DND-41 (cell line): ENCODE data around the gene UBA52.

Experiments
- ATAC-seq: fragments of 200-7000 bp; cut with Tn5 transposase; 3 replicates; pipeline ENCODE4 v1.9.1; 2021; ENCODE audit warnings: low read depth; ENCODE audit not compliant: insufficient read depth
- DNase-seq: peaks from one replicate; pipeline ENCODE4 v3.0.0-alpha.2; 2020
- H2AFZ ChIP-seq: 2 replicates; pipeline ENCODE4 v1.6.0; 2012; ENCODE audit warnings: low read depth, low read length
- H3K27ac ChIP-seq: 2 replicates; pipeline ENCODE4 v1.5.1; 2012; ENCODE audit warnings: low read length, inconsistent platforms
- H3K27me3 ChIP-seq: fragments of 200-600 bp; sonication (generic); 2 replicates; pipeline ENCODE4 v1.6.0; 2012; ENCODE audit warnings: low read length, mild to moderate bottlenecking, inconsistent platforms; ENCODE audit not compliant: insufficient read depth, poor library complexity
- H3K36me3 ChIP-seq: 2 replicates; pipeline ENCODE4 v1.5.1; 2012; ENCODE audit warnings: low read length, inconsistent platforms; ENCODE audit not compliant: insufficient read depth
- H3K4me1 ChIP-seq: 2 replicates; pipeline ENCODE4 v1.5.1; 2012; ENCODE audit warnings: mild to moderate bottlenecking, low read length; ENCODE audit not compliant: insufficient read depth
- H3K4me2 ChIP-seq: 2 replicates; pipeline ENCODE4 v1.6.0; 2012; ENCODE audit warnings: mild to moderate bottlenecking, moderate library complexity, low read length, inconsistent platforms; ENCODE audit not compliant: insufficient read depth
- H3K4me3 ChIP-seq, 2 experiments: fragments of 200-600 bp in 1 of 2; shearing (Covaris generic) in 1 of 2; 2 replicates each; pipeline ENCODE4 v1.5.1; 2012 to 2016; ENCODE audit warnings: inconsistent platforms in 2 of 2, low read length in 2 of 2, mild to moderate bottlenecking in 2 of 2, low read depth in 1 of 2, moderate library complexity in 1 of 2
- H3K79me2 ChIP-seq: 2 replicates; pipeline ENCODE4 v1.6.0; 2012; ENCODE audit warnings: low read length, inconsistent platforms; ENCODE audit not compliant: insufficient read depth
- H3K9ac ChIP-seq: 2 replicates; pipeline ENCODE4 v1.6.0; 2012; ENCODE audit warnings: low read depth, mild to moderate bottlenecking, inconsistent platforms, low read length, moderate library complexity
- H3K9me3 ChIP-seq: 2 replicates; pipeline ENCODE4 v1.5.1; 2012; ENCODE audit warnings: low read length, moderate library complexity, mild to moderate bottlenecking, inconsistent platforms; ENCODE audit not compliant: insufficient read depth, severe bottlenecking
- H4K20me1 ChIP-seq: 2 replicates; pipeline ENCODE4 v1.6.0; 2012; ENCODE audit warnings: low read length; ENCODE audit not compliant: insufficient read depth
- CTCF ChIP-seq: IDR thresholded peaks from 2 replicates; pipeline ENCODE4 v1.5.1; 2012; ENCODE audit warnings: borderline replicate concordance, low read length, moderate library complexity, mild to moderate bottlenecking; ENCODE audit not compliant: poor library complexity, severe bottlenecking; ENCODE audit errors: extremely low read depth
- EZH2 ChIP-seq: IDR thresholded peaks from 3 replicates; pipeline ENCODE4 v1.6.1; 2012; ENCODE audit warnings: borderline replicate concordance, low read depth, mild to moderate bottlenecking, moderate library complexity, low read length, inconsistent platforms; ENCODE audit not compliant: severe bottlenecking

The UBA52 gene

GRCh38 chr19:18558604-18559003 is 13.1 kb upstream of the UBA52 start:
- H3K9me3 ChIP-seq, result no peaks in the 10 kb centered on the region
- 0 out of 2 replicates have a peak, but pooled peaks cover 6% of the 10 kb centered on the region for H4K20me1 ChIP-seq
- H3K36me3 ChIP-seq, result peaks cover 32% of the 10 kb centered on the region
- H3K4me2 ChIP-seq, result peak overlapping the region; percentile 91
- peak overlapping the region; percentile 63 to 83 for H3K4me3 ChIP-seq
- ATAC-seq (no peak), DNase-seq (no peak)
- peaks cover 39% of the 10 kb centered on the region for H3K79me2 ChIP-seq
- H3K4me1 ChIP-seq, result peaks cover 24% of the 10 kb centered on the region
- no peak overlapping the region for H2AFZ ChIP-seq
- peak overlapping the region; percentile 75 for H3K27ac ChIP-seq
- TF ChIP-seq CTCF (no peak), EZH2 (no peak)
- peak overlapping the region; percentile 81 for H3K9ac ChIP-seq
- H3K27me3 ChIP-seq, result no peaks in the 10 kb centered on the region

- peaks cover 24% of the 10 kb centered on the region for H3K4me1 ChIP-seq
- TF ChIP-seq EZH2 (no peak), CTCF (no peak)
- peak overlapping the region; percentile 91; the same call in 1 of the 2 replicates for H3K4me2 ChIP-seq
- peaks cover 39% of the 10 kb centered on the region for H3K79me2 ChIP-seq
- ATAC-seq (no peak), DNase-seq (no peak)
- H3K36me3 ChIP-seq, result peaks cover 42% of the 10 kb centered on the region
- peak overlapping the region in 1 of 2 experiments; percentile 33; a peak in 1 of 4 replicates for H3K4me3 ChIP-seq
- no peak overlapping the region; the same call in 1 of the 2 replicates for H3K27ac ChIP-seq
- H3K9ac ChIP-seq, result peak overlapping the region; percentile 81; the same call in 1 of the 2 replicates
- 0 out of 2 replicates have a peak, but pooled peaks cover 6% of the 10 kb centered on the region for H4K20me1 ChIP-seq
- no peaks in the 10 kb centered on the region for H3K27me3 ChIP-seq
- H2AFZ ChIP-seq, result no peak overlapping the region
- H3K9me3 ChIP-seq, result no peaks in the 10 kb centered on the region
These were observed 12.0 kb upstream of the UBA52 start for GRCh38 chr19:18559685-18560084.

GRCh38 chr19:18562086-18562485 is 9.6 kb upstream of the UBA52 start:
- H3K79me2 ChIP-seq, result peaks cover 39% of the 10 kb centered on the region
- H3K9ac ChIP-seq, result no peak overlapping the region
- no peak overlapping the region for H2AFZ ChIP-seq
- DNase-seq (no peak), ATAC-seq (no peak)
- H3K27ac ChIP-seq, result no peak overlapping the region
- H3K27me3 ChIP-seq, result no peaks in the 10 kb centered on the region
- H3K4me2 ChIP-seq, result no peak overlapping the region
- H3K36me3 ChIP-seq, result peaks cover 66% of the 10 kb centered on the region
- 0 out of 2 replicates have a peak, but pooled peaks cover 6% of the 10 kb centered on the region for H4K20me1 ChIP-seq
- H3K9me3 ChIP-seq, result no peaks in the 10 kb centered on the region
- no peak overlapping the region for H3K4me3 ChIP-seq
- peaks cover 20% of the 10 kb centered on the region for H3K4me1 ChIP-seq
- no peak for TF ChIP-seq CTCF
- no peak for TF ChIP-seq EZH2

- H2AFZ ChIP-seq, result no peak overlapping the region
- H3K9me3 ChIP-seq, result no peaks in the 10 kb centered on the region
- peaks cover 3% of the 10 kb centered on the region for H3K79me2 ChIP-seq
- H3K36me3 ChIP-seq, result peaks cover 77% of the 10 kb centered on the region
- no peak overlapping the region for H3K27ac ChIP-seq
- H4K20me1 ChIP-seq, result peaks cover under 1% of the 10 kb centered on the region; the same call in 1 of the 2 replicates
- no peak overlapping the region for H3K4me2 ChIP-seq
- H3K27me3 ChIP-seq, result no peaks in the 10 kb centered on the region
- no peak overlapping the region for H3K9ac ChIP-seq
- TF ChIP-seq CTCF, result no peak
- no peak for TF ChIP-seq EZH2
- DNase-seq (no peak), ATAC-seq (no peak)
- H3K4me1 ChIP-seq, result peaks cover 9% of the 10 kb centered on the region
- H3K4me3 ChIP-seq, result no peak overlapping the region
These were observed 4.7 kb upstream of the UBA52 start for GRCh38 chr19:18566953-18567352.
